Skin of body (tissue), 2 donors: Measurements from ENCODE around the gene SNAP23. TPM values are rescaled to one million over a fixed set of nuclear protein-coding genes. Genes with fewer than 3 reads are reported as not detected.

Source experiments
- DNase-seq: peaks from one replicate; lab custom pipeline; 2025; lab: John Stamatoyannopoulos, UW
- total RNA-seq: library from RNA; depleted of rRNA; stranded (reverse); fragments of >200 nt; gene quantifications from one replicate; pipeline ENCODE4 v1.2.3, GENCODE V29; 2014

Gene SNAP23
- total RNA-seq, 1 donor from 2014 or later: 58.8 TPM

DNA sequence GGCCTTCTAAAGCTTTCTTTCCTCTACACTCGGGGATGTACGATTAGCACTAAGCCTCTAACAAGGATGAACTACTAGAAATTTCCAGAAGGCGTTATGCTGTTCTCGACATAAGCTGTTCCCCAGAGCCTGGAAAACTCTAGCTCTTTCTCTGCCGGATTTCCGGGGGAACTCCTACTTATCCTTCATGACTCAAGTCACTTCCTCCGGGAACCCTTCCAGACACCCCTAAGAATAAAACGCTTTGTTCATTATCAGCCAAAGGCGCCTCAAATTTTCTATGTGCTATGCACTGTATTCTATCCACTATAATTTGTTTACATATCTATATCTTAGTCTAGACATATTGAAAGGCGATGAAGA, 455 bp upstream of the SNAP23 start:
- peak; percentile 75 for DNase-seq

DNA sequence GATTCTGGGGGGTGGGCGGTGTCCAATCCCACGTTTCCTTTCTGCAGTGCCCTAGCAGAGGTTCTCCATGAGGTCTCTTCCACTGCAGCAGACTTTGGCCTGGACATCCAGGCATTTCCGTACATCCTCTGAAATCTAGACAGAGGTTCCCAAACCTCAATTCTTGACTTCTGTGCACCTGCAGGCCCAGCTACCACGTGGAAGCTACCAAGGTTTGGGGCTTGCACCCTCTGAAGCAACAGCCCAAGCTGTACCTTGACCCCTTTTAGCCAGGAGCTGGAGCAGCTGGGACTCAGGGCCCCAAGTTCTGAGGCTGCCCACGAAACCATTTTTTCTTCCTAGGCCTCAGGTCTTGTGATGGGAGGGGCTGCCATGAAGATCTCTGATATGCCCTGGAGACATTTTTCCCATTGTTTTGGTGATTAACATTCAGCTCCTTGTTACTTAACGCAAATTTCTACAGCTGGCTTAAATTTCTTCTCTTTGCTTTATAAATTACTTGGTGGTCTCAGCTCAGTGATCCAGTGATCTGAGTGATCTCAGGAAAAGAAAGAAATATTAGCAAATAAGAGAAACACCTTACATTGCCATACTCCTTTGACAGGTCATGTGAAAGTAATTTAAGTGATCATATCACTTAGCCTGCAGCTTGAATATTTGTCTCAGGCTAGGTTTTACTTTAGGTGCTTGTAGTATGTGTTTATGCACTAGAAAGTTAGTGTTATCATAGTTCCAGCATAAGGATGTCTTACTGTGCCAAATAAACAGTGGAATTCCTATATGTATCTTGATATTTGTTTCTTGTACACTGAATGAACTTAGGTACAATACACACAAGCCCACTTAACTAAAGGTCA, 3.0 kb downstream of the SNAP23 start:
- DNase-seq: no peak

GRCh38 chr15:42499858-42500609, 4.6 kb downstream of the SNAP23 start:
- DNase-seq: no peak

GRCh38 chr15:42502477-42502876, 7.0 kb downstream of the SNAP23 start:
- DNase-seq: no peak

DNA sequence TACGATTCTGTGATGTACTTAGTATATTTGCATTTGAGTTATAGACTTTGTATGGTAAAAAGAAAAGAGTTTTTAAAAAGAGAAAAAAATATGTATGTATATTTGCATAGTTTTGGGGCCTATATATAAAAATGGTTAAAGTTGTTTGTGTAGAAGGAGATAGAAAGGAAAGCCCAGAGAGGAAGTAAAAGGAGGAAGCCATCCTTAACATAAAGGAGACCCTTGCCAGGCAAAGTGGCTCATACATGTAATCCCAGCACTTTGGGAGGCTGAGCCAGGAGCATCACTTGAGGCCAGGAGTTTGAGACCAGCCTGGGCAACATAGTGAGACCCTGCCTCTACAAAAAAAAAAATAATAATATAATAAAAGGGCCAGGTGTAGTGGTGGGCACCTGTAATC, 8.4 kb downstream of the SNAP23 start:
- DNase-seq: no peak

DNA sequence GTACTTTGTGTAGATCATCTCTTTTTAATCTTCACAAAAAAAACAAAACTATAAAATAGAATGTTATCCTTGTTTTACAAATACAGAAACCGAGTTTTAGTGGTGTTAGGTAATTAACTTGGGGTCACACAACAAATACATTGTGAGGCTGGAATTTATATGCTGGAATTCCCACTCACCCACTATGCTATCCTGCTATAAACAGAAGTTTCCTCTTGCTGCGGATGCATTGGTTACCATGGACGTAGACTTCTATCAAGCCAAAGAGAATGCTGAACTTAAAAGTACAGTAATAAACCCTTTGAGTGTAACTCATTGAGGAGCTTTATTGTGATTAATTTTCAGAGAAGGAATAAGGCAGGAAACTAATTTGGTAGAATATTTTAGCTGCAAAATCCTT, 9.2 kb downstream of the SNAP23 start:
- no peak for DNase-seq

- DNase-seq: no peak
Measured at GRCh38 chr15:42507514-42507913, 12.1 kb downstream of the SNAP23 start.

- DNase-seq: no peak
Measured at GRCh38 chr15:42508263-42508690, 12.8 kb downstream of the SNAP23 start.

GRCh38 chr15:42510258-42511006, 15.0 kb downstream of the SNAP23 start:
- no peak for DNase-seq

DNA sequence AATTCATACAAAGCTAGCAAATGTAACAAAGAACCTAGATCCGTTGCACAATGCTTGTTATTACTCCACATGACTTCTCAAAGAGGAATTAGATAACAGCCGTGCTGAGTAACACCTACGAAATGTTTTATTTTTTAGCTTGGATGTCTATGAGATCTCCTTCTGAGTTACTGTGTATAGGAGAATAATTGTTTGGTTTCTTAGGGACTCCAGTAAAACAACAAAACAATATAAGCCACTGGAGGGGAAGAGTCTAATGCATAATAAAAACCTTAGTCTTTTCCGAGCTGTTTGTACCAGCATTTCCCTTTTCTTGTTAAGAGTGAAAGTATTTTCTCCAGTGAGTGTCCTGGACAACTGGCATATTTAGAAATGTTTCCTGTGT, 15.6 kb downstream of the SNAP23 start:
- DNase-seq: no peak

DNA sequence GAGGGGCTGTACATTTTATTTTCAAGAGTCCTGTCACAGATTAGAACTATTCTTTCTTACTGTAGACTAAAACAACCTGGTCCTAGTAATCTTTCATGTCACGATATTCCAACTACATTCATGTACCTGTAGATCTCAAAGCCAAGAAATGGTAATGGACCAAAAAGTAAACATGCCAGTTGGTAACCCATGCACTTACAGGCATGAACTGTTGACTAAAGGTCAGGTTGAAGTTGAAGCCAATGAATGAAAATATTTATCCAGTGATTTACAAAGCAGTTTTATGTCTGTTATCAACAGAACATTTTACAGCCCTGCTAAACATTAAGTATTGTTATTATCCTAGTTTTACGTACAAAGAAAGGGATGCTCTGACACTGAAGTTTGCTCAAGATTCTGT, 27.9 kb downstream of the SNAP23 start:
- no peak for DNase-seq

DNA sequence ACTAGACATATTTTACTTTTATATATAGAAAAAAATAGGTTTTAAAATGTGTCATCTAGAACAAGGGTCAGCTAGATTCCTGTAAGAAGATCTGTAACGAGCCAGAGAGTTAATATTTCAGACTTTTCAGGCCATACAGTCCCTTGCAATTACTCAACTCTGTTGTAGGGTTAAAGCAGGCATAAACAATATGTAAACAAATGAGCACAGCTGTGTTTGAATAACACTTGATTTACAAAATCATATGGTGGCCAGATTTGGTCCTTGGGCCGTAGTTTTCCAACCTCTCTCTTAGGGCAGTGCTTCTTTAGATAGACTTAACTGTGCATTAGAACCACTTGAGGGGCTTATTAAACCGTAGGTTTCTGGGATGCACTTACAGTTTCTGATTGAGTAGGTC, 33.5 kb downstream of the SNAP23 start:
- DNase-seq: no peak

GRCh38 chr15:42533246-42533645, 37.8 kb downstream of the SNAP23 start:
- no peak for DNase-seq

DNA sequence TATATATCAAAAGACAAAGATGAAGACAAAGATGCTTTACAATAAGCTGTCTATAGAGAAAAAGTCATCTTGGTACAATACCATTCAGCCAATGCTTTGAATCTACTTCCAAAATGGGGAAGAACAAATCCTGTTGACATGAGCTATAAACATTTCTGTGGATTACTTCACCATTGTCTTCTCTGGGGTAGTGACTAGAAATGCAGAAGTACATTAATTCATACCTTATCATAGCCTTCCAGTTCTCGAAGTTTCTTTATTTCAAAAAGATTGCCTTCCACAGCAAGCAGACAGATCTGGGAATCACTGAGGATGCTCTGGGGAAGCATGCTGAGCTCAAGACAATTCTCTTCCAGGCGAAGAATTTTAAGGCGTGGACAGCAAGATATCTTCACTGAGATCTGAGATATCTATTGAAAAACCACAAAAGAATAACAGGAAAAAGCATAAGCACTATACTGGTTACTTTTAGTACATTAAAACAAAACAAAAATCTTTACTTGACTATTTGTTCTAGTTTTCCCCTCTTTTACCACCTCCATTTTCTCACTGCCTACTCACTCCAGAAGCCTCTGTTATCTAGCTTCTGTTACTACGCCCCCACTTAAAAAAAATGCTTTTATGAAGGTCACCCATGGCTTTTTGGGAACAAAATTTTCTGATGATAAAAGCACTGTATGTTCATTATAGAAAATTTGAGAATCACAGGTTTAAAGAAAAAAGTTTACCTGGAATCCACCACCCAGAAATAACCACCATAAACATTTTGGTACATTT, 49.6 kb downstream of the SNAP23 start:
- no peak for DNase-seq

DNA sequence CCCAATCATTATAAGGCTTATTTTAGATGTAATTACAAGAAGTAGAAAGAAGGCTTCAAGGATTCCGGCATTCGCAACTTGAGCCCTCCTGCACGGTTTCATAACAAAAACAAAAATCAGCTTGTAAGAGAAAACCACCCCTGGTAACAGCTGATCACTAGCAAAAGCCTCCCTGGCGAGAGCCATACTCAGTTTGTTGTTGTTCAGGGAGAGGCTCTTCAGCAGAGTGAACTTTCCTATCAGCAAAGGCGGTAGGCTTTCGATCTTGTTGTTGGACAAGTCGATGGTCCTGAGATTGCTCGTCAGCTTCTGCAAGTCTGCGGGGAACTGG, 52.4 kb downstream of the SNAP23 start:
- DNase-seq: no peak

DNA sequence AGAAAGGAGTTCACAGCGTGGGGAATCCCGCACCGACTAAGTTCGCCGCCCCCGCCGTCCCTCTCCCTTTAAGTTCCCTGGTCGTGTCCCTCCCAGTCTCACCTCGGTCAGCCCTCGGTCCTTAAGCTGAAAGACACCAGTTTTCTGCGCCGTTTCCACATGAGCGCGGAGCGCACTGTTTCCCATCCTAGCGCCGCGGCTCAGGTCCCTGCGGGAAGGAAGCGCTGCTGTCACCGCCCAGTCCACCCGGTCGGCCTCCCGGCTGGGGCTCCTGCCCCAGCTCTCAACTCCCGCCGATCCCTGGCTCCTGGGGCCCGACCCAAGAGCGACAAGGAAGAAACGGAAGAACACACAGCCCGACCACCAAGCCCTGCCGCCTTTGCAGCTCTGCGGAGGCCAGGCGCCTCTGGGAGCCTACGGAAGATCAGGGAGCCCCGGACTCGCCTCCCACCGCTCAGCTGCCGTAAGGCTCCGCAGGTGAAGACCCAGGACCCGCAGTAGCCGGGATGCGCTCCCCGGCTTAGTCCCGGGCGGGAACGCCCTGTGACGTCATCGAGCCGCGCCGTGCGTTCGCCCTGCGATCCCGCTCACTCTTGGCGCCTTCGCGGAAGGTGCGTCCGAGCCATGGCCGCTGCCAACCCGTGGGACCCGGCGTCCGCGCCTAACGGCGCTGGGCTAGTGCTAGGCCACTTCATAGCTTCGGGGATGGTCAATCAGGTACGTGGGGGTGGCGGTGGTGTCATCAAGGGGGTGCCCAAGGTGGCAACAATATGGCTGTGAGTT, 53.0 kb downstream of the SNAP23 start, which contains the start of the genes HAUS2 and LRRC57:
HAUS2 (plus strand) TSS at position 590 of the 783 bp plus-strand sequence; CDS start at position 625, 35 bp downstream.
LRRC57 (minus strand) TSS at position 545 of the 783 bp plus-strand sequence; CDS start at position 186, 359 bp downstream.
- DNase-seq: peak; percentile 74

GRCh38 chr15:42549032-42549491, 53.6 kb downstream of the SNAP23 start:
- peak; percentile 39 for DNase-seq

GRCh38 chr15:42549741-42550392, 54.4 kb downstream of the SNAP23 start:
- DNase-seq: no peak

DNA sequence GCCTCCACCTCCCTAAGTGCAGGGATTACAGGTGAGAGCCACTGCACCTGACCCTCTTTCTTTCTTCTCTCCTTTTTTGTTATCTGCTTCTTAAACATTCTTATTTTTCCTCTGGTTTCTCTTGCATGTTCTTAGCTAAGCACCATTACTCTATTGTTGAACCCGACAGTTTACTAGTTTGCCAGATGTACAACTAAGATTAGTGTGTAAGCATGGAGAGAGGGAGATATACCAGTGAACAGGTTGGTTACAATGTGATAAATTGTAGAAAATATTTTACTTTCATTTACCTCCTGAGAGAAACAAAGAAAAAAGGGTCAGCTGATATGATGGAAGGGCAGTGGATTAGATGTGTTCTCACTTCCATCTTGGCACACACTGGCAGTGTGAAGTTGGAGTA, 58.1 kb downstream of the SNAP23 start:
- no peak for DNase-seq
